Activated CD4-positive, alpha-beta memory T cell treated with anti-CD3 and anti-CD28 coated beads for 36 hours (primary cell): ENCODE data around the gene NTM. TPM values are rescaled to one million over a fixed set of nuclear protein-coding genes. Genes with fewer than 3 reads are reported as not detected.

Experiments used
- CTCF ChIA-PET: fragments of 350-600 bp; sonication (Branson Sonifier 250); formaldehyde crosslinking; loops from one replicate; lab custom pipeline; 2021; ENCODE audit warnings: antibody characterized with exemption, inconsistent platforms; lab: Charles Lee
- POLR2A ChIA-PET: fragments of 350-600 bp; sonication (Branson Sonifier 250); formaldehyde crosslinking; loops from one replicate; lab custom pipeline; 2021; ENCODE audit warnings: antibody characterized with exemption; lab: Charles Lee
- DNase-seq: peaks from one replicate; pipeline ENCODE4 v3.0.0-alpha.2; 2020
- H3K27ac Mint-ChIP-seq: one replicate; pipeline ENCODE4 v1.8.0; 2021; ENCODE audit warnings: mixed read lengths
- H3K27me3 Mint-ChIP-seq: one replicate; pipeline ENCODE4 v1.8.0; 2021; ENCODE audit warnings: mixed read lengths
- H3K36me3 Mint-ChIP-seq: one replicate; pipeline ENCODE4 v1.8.0; 2021; ENCODE audit warnings: mixed read lengths
- H3K4me1 Mint-ChIP-seq: one replicate; pipeline ENCODE4 v1.8.0; 2021; ENCODE audit warnings: low read depth, mixed read lengths
- H3K4me3 Mint-ChIP-seq: one replicate; pipeline ENCODE4 v1.8.0; 2021; ENCODE audit warnings: mild to moderate bottlenecking, mixed read lengths
- H3K9me3 Mint-ChIP-seq: one replicate; pipeline ENCODE4 v1.8.0; 2021; ENCODE audit warnings: mixed read lengths
- intact Hi-C: fragments of 100-400 bp; cut with micrococcal nuclease; formaldehyde crosslinking; loops from one replicate; pipeline ENCODE4 v1.15.1; 2023
- total RNA-seq, 2 experiments: library from RNA; stranded (reverse); gene quantifications; one replicate each; pipeline ENCODE4 v1.2.3, GENCODE V29; 2021

The NTM gene
- total RNA-seq, 2 experiments from 2014 or later = not detected

- no peaks in the 10 kb centered on the region for H3K27me3 Mint-ChIP-seq
- intact Hi-C loops = no loop called here
- H3K4me1 Mint-ChIP-seq = no peaks in the 10 kb centered on the region
- no peak for DNase-seq
- ChIA-PET CTCF (no interaction called here), POLR2A (no interaction called here)
- H3K36me3 Mint-ChIP-seq = no peaks in the 10 kb centered on the region
- no peak overlapping the region for H3K4me3 Mint-ChIP-seq
- H3K9me3 Mint-ChIP-seq = no peaks in the 10 kb centered on the region
- no peak overlapping the region for H3K27ac Mint-ChIP-seq
Measured at GRCh38 chr11:132211479-132211878, 841.1 kb downstream of the NTM start.

- peaks cover 2% of the 10 kb centered on the region for H3K9me3 Mint-ChIP-seq
- H3K36me3 Mint-ChIP-seq = no peaks in the 10 kb centered on the region
- H3K4me1 Mint-ChIP-seq = no peaks in the 10 kb centered on the region
- H3K27ac Mint-ChIP-seq = no peak overlapping the region
- DNase-seq = no peak
- POLR2A ChIA-PET = no interaction called here
- CTCF ChIA-PET = no interaction called here
- intact Hi-C loops = no loop called here
- H3K27me3 Mint-ChIP-seq = no peaks in the 10 kb centered on the region
- H3K4me3 Mint-ChIP-seq = no peak overlapping the region
Measured at GRCh38 chr11:132217856-132218255, 847.4 kb downstream of the NTM start.

GRCh38 chr11:132220474-132220873 lies 850.1 kb downstream of the NTM start:
- Mint-ChIP-seq H3K9me3 (peaks cover 2% of the 10 kb centered on the region), H3K4me1 (no peaks in the 10 kb centered on the region), H3K27ac (no peak overlapping the region), H3K27me3 (no peaks in the 10 kb centered on the region), H3K4me3 (no peak overlapping the region), H3K36me3 (no peaks in the 10 kb centered on the region)
- intact Hi-C loops = no loop called here
- no peak for DNase-seq
- POLR2A ChIA-PET = no interaction called here
- CTCF ChIA-PET = interaction anchor here (0.7 kb wide), 1 partner anchor 994 kb away, joined by 3 read pairs; no protein-coding TSS in a partner anchor

- ChIA-PET CTCF (no interaction called here), POLR2A (no interaction called here)
- Mint-ChIP-seq H3K9me3 (peaks cover 2% of the 10 kb centered on the region), H3K27me3 (no peaks in the 10 kb centered on the region), H3K36me3 (no peaks in the 10 kb centered on the region), H3K4me3 (no peak overlapping the region), H3K27ac (no peak overlapping the region), H3K4me1 (no peaks in the 10 kb centered on the region)
- intact Hi-C loops = no loop called here
- DNase-seq = no peak
Measured at GRCh38 chr11:132222345-132222744, 851.9 kb downstream of the NTM start.

- H3K4me1 Mint-ChIP-seq = no peaks in the 10 kb centered on the region
- peaks cover 2% of the 10 kb centered on the region for H3K9me3 Mint-ChIP-seq
- no peak overlapping the region for H3K4me3 Mint-ChIP-seq
- intact Hi-C loops = no loop called here
- H3K27ac Mint-ChIP-seq = no peak overlapping the region
- no peak for DNase-seq
- no peaks in the 10 kb centered on the region for H3K36me3 Mint-ChIP-seq
- no peaks in the 10 kb centered on the region for H3K27me3 Mint-ChIP-seq
- CTCF ChIA-PET = no interaction called here
- POLR2A ChIA-PET = no interaction called here
Measured at GRCh38 chr11:132226522-132226921, 856.1 kb downstream of the NTM start.

- peaks cover 2% of the 10 kb centered on the region for H3K9me3 Mint-ChIP-seq
- no peak for DNase-seq
- H3K27me3 Mint-ChIP-seq = no peaks in the 10 kb centered on the region
- POLR2A ChIA-PET = no interaction called here
- no peak overlapping the region for H3K4me3 Mint-ChIP-seq
- intact Hi-C loops = no loop called here
- CTCF ChIA-PET = no interaction called here
- no peak overlapping the region for H3K27ac Mint-ChIP-seq
- no peaks in the 10 kb centered on the region for H3K4me1 Mint-ChIP-seq
- H3K36me3 Mint-ChIP-seq = no peaks in the 10 kb centered on the region
Measured at GRCh38 chr11:132228746-132229325, 858.4 kb downstream of the NTM start.

- Mint-ChIP-seq H3K27me3 (no peaks in the 10 kb centered on the region), H3K27ac (no peak overlapping the region), H3K9me3 (peaks cover 2% of the 10 kb centered on the region), H3K4me1 (no peaks in the 10 kb centered on the region), H3K36me3 (no peaks in the 10 kb centered on the region), H3K4me3 (no peak overlapping the region)
- intact Hi-C loops = no loop called here
- no peak for DNase-seq
- ChIA-PET POLR2A (no interaction called here), CTCF (no interaction called here)
Measured at GRCh38 chr11:132231656-132232347, 861.4 kb downstream of the NTM start.

- ChIA-PET POLR2A (no interaction called here), CTCF (no interaction called here)
- intact Hi-C loops = no loop called here
- no peak for DNase-seq
- no peaks in the 10 kb centered on the region for H3K4me1 Mint-ChIP-seq
- no peaks in the 10 kb centered on the region for H3K27me3 Mint-ChIP-seq
- H3K9me3 Mint-ChIP-seq = no peaks in the 10 kb centered on the region
- H3K36me3 Mint-ChIP-seq = no peaks in the 10 kb centered on the region
- H3K4me3 Mint-ChIP-seq = no peak overlapping the region
- no peak overlapping the region for H3K27ac Mint-ChIP-seq
Measured at GRCh38 chr11:132234878-132235277, 864.5 kb downstream of the NTM start.

GRCh38 chr11:132237781-132238180 lies 867.4 kb downstream of the NTM start:
- Mint-ChIP-seq H3K4me1 (no peaks in the 10 kb centered on the region), H3K27me3 (no peaks in the 10 kb centered on the region), H3K4me3 (no peak overlapping the region), H3K36me3 (no peaks in the 10 kb centered on the region), H3K9me3 (no peaks in the 10 kb centered on the region), H3K27ac (no peak overlapping the region)
- POLR2A ChIA-PET = no interaction called here
- intact Hi-C loops = no loop called here
- no peak for DNase-seq
- CTCF ChIA-PET = no interaction called here

GRCh38 chr11:132238331-132238866 lies 868.0 kb downstream of the NTM start:
- Mint-ChIP-seq H3K27ac (no peak overlapping the region), H3K4me1 (no peaks in the 10 kb centered on the region), H3K4me3 (no peak overlapping the region), H3K27me3 (no peaks in the 10 kb centered on the region), H3K9me3 (no peaks in the 10 kb centered on the region), H3K36me3 (no peaks in the 10 kb centered on the region)
- ChIA-PET POLR2A (no interaction called here), CTCF (no interaction called here)
- intact Hi-C loops = no loop called here
- DNase-seq = no peak

GRCh38 chr11:132240374-132240773 lies 870.0 kb downstream of the NTM start:
- ChIA-PET CTCF (no interaction called here), POLR2A (no interaction called here)
- intact Hi-C loops = no loop called here
- H3K9me3 Mint-ChIP-seq = no peaks in the 10 kb centered on the region
- H3K27me3 Mint-ChIP-seq = no peaks in the 10 kb centered on the region
- H3K4me3 Mint-ChIP-seq = no peak overlapping the region
- no peak for DNase-seq
- H3K4me1 Mint-ChIP-seq = no peaks in the 10 kb centered on the region
- H3K36me3 Mint-ChIP-seq = no peaks in the 10 kb centered on the region
- H3K27ac Mint-ChIP-seq = no peak overlapping the region

GRCh38 chr11:132242632-132243031 lies 872.2 kb downstream of the NTM start:
- DNase-seq = no peak
- H3K4me1 Mint-ChIP-seq = no peaks in the 10 kb centered on the region
- CTCF ChIA-PET = no interaction called here
- H3K27me3 Mint-ChIP-seq = no peaks in the 10 kb centered on the region
- intact Hi-C loops = no loop called here
- no peaks in the 10 kb centered on the region for H3K9me3 Mint-ChIP-seq
- POLR2A ChIA-PET = no interaction called here
- H3K27ac Mint-ChIP-seq = no peak overlapping the region
- no peaks in the 10 kb centered on the region for H3K36me3 Mint-ChIP-seq
- no peak overlapping the region for H3K4me3 Mint-ChIP-seq

GRCh38 chr11:132244846-132245245 lies 874.4 kb downstream of the NTM start:
- Mint-ChIP-seq H3K36me3 (no peaks in the 10 kb centered on the region), H3K9me3 (no peaks in the 10 kb centered on the region), H3K27ac (no peak overlapping the region), H3K4me3 (no peak overlapping the region), H3K4me1 (no peaks in the 10 kb centered on the region), H3K27me3 (no peaks in the 10 kb centered on the region)
- POLR2A ChIA-PET = no interaction called here
- no peak for DNase-seq
- CTCF ChIA-PET = no interaction called here
- intact Hi-C loops = no loop called here
